Hematopoietic multipotent progenitor cell treated with erythropoietin and hydrocortisone succinate and interleukin-3 and kit ligand, for 6 days (in vitro differentiated cells): ENCODE results near the gene HYAL1.
"Not testable (repeated sequence)": the region's sequence is repeated elsewhere in the genome, so short reads cannot be mapped to it uniquely, and the experiment has no call there.

Experiments
- DNase-seq: peaks from one replicate; pipeline ENCODE4 v3.0.0-alpha.2; 2015

HYAL1 gene

GRCh38 chr3:50272538-50272910, 30.9 kb downstream of the HYAL1 start:
- DNase-seq, result not testable (repeated sequence)

- no peak for DNase-seq
These were observed 31.9 kb downstream of the HYAL1 start for GRCh38 chr3:50271314-50271936.

GRCh38 chr3:50270422-50271224, 32.8 kb downstream of the HYAL1 start:
- no peak for DNase-seq

- no peak for DNase-seq
These were observed 33.4 kb downstream of the HYAL1 start for GRCh38 chr3:50269977-50270413.

GRCh38 chr3:50269460-50269859, 33.9 kb downstream of the HYAL1 start:
- DNase-seq, result no peak

- peak; percentile 42 for DNase-seq
These were observed 34.5 kb downstream of the HYAL1 start, which contains the start of gene SEMA3B for GRCh38 chr3:50268703-50269451. TSS of gene SEMA3B (plus strand) at chr3:50269147. CDS start at chr3:50269241, 94 bp downstream.

- DNase-seq, result no peak
These were observed 35.1 kb downstream of the HYAL1 start for GRCh38 chr3:50268276-50268675.

- no peak for DNase-seq
These were observed 36.0 kb downstream of the HYAL1 start for GRCh38 chr3:50267280-50267913.

GRCh38 chr3:50266836-50267235, 36.5 kb downstream of the HYAL1 start:
- no peak for DNase-seq

- DNase-seq, result no peak
These were observed 37.4 kb downstream of the HYAL1 start for GRCh38 chr3:50266017-50266416.

GRCh38 chr3:50265571-50265970, 37.8 kb downstream of the HYAL1 start:
- no peak for DNase-seq

- no peak for DNase-seq
These were observed 38.3 kb downstream of the HYAL1 start for GRCh38 chr3:50264964-50265485.

- DNase-seq, result no peak
These were observed 38.9 kb downstream of the HYAL1 start for GRCh38 chr3:50264383-50264963.

- no peak for DNase-seq
These were observed 39.6 kb downstream of the HYAL1 start for GRCh38 chr3:50263478-50264382.

- DNase-seq, result no peak
These were observed 40.6 kb downstream of the HYAL1 start for GRCh38 chr3:50262778-50263177.

GRCh38 chr3:50262200-50262599, 41.2 kb downstream of the HYAL1 start:
- not testable (repeated sequence) for DNase-seq

GRCh38 chr3:50261505-50261904, 41.9 kb downstream of the HYAL1 start:
- no peak for DNase-seq

GRCh38 chr3:50260942-50261441, 42.4 kb downstream of the HYAL1 start:
- DNase-seq, result no peak

- DNase-seq, result peak; percentile 87
These were observed 43.1 kb downstream of the HYAL1 start for GRCh38 chr3:50260027-50260941.

GRCh38 chr3:50259432-50260026, 43.8 kb downstream of the HYAL1 start:
- no peak for DNase-seq
